RWPE2 (cell line): ENCODE data around the gene ATP1A2.

ENCODE experiments used
- ATAC-seq: fragments of 200-7000 bp; cut with Tn5 transposase; 3 replicates; pipeline ENCODE4 v1.9.1; 2021; ENCODE audit warnings: low read depth
- DNase-seq: peaks from one replicate; pipeline ENCODE4 v3.0.0-alpha.2; 2020; ENCODE audit warnings: low spot score
- H3K27ac ChIP-seq: fragments of 450-650 bp; 2 replicates; pipeline ENCODE4 v1.5.1; 2017; ENCODE audit warnings: mild to moderate bottlenecking; ENCODE audit not compliant: poor library complexity, severe bottlenecking
- H3K27me3 ChIP-seq: fragments of 250-450 bp; sonication (Bioruptor Pico); 2 replicates; pipeline ENCODE4 v1.5.1; 2021; ENCODE audit warnings: mild to moderate bottlenecking, moderate library complexity; ENCODE audit not compliant: insufficient read depth, poor library complexity, severe bottlenecking
- H3K36me3 ChIP-seq: fragments of 250-450 bp; sonication (Bioruptor Pico); 2 replicates; pipeline ENCODE4 v1.5.1; 2020; ENCODE audit warnings: low read depth, mild to moderate bottlenecking, moderate library complexity
- H3K4me1 ChIP-seq: fragments of 250-450 bp; sonication (Bioruptor Pico); 2 replicates; pipeline ENCODE4 v1.5.1; 2021; ENCODE audit warnings: mild to moderate bottlenecking, moderate library complexity; ENCODE audit not compliant: insufficient read depth, poor library complexity, severe bottlenecking
- H3K4me3 ChIP-seq: fragments of 250-450 bp; sonication (Bioruptor Pico); 2 replicates; pipeline ENCODE4 v1.5.1; 2021; ENCODE audit warnings: mild to moderate bottlenecking, moderate library complexity; ENCODE audit not compliant: severe bottlenecking
- H3K9me3 ChIP-seq: fragments of 250-450 bp; sonication (Bioruptor Pico); 2 replicates; pipeline ENCODE4 v1.5.1; 2021; ENCODE audit warnings: mild to moderate bottlenecking, moderate library complexity; ENCODE audit not compliant: severe bottlenecking
- CTCF ChIP-seq: fragments of 450-650 bp; IDR thresholded peaks from one replicate; pipeline ENCODE4 v1.5.1; 2017; ENCODE audit warnings: mild to moderate bottlenecking, moderate library complexity; ENCODE audit not compliant: poor library complexity, severe bottlenecking

Gene ATP1A2

GRCh38 chr1:160162931-160163330 is 47.4 kb downstream of the ATP1A2 start:
- Histone ChIP-seq H3K36me3 (no peaks in the 10 kb centered on the region), H3K27me3 (no peaks in the 10 kb centered on the region), H3K9me3 (no peaks in the 10 kb centered on the region), H3K4me1 (no peaks in the 10 kb centered on the region), H3K4me3 (no peak overlapping the region), H3K27ac (no peak overlapping the region)
- no peak for TF ChIP-seq CTCF
- DNase-seq (no peak), ATAC-seq (no peak)

- H3K27ac ChIP-seq: no peak overlapping the region
- no peaks in the 10 kb centered on the region for H3K4me1 ChIP-seq
- DNase-seq (no peak), ATAC-seq (no peak)
- H3K36me3 ChIP-seq: no peaks in the 10 kb centered on the region
- H3K4me3 ChIP-seq: no peak overlapping the region
- no peak for TF ChIP-seq CTCF
- no peaks in the 10 kb centered on the region for H3K27me3 ChIP-seq
- no peaks in the 10 kb centered on the region for H3K9me3 ChIP-seq
These were observed 48.1 kb downstream of the ATP1A2 start for GRCh38 chr1:160163615-160164014.

- no peaks in the 10 kb centered on the region for H3K4me1 ChIP-seq
- H3K27me3 ChIP-seq: no peaks in the 10 kb centered on the region
- no peaks in the 10 kb centered on the region for H3K36me3 ChIP-seq
- TF ChIP-seq CTCF: no peak
- no peak for ATAC-seq
- H3K9me3 ChIP-seq: no peaks in the 10 kb centered on the region
- no peak for DNase-seq
- H3K4me3 ChIP-seq: no peak overlapping the region
- H3K27ac ChIP-seq: no peak overlapping the region
These were observed 48.6 kb downstream of the ATP1A2 start for GRCh38 chr1:160164121-160164520.

GRCh38 chr1:160166166-160166868 is 50.8 kb downstream of the ATP1A2 start:
- TF ChIP-seq CTCF: no peak
- Histone ChIP-seq H3K9me3 (no peaks in the 10 kb centered on the region), H3K36me3 (no peaks in the 10 kb centered on the region), H3K27me3 (no peaks in the 10 kb centered on the region), H3K27ac (no peak overlapping the region), H3K4me3 (no peak overlapping the region), H3K4me1 (peaks cover 3% of the 10 kb centered on the region)
- ATAC-seq (no peak), DNase-seq (no peak)

- ATAC-seq (no peak; the same call in 2 of the 3 replicates), DNase-seq (no peak)
- Histone ChIP-seq H3K36me3 (no peaks in the 10 kb centered on the region), H3K27me3 (no peaks in the 10 kb centered on the region), H3K27ac (no peak overlapping the region), H3K4me1 (peaks cover 6% of the 10 kb centered on the region), H3K9me3 (no peaks in the 10 kb centered on the region), H3K4me3 (no peak overlapping the region)
- TF ChIP-seq CTCF: no peak
These were observed 51.5 kb downstream of the ATP1A2 start for GRCh38 chr1:160167056-160167455.
